Measurements from ENCODE around the gene GPR146.
"Not testable (repeated sequence)": the region's sequence is repeated elsewhere in the genome, so short reads cannot be mapped to it uniquely, and the experiment has no call there.

GPR146 gene

DNA sequence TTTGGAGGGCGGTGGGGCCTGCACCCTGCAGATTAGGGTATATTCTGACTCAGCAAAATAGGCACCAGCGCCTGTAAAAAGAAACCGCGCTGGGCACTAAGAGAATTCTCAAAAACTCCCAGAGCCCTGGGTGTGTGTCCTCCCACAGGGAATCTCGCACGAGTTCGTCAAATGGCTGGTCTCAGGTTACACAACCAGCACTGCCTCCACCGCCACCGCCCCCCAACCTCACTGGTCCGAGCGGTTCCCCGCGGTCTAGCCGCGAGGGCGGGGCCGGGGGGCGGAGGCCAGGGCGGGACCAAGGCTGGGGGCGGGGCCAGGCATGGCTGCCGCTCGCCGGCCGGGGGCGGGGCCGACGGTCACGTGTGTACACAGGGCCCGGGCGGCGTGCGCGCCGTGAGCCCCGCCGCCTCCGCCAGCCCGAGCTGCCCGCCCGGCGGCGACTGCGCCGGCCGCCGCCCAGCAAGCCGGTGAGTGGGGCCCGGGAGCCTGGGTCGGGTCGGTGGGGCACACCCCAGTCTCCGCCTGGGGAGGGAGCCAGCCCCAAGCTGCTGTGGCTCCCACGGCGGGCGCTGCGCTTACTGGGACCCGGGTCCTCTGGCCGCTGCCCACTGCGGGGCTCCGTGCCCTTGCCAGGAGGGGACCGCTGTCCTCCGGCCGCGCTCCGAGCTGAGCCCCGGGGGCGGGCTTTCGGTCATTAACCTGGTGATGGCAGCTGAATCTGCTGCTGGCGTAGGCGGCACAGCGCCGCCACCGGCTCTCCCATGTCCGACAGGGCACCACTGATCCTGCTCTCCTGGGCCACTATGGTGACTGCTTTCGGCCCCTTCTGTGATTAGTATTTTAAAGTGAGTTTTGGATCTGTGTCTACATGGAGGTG, at the start of gene GPR146:
Gene GPR146 (plus strand): TSS at position 358 of the 880 bp plus-strand sequence. CDS start 12,970 bp downstream, outside the sequence.
- DNase-seq (ENCODE audit: low read depth, low spot score) = peak; percentile 57
- peak within 1 kb of the TSS; percentile 55 for H3K27ac ChIP-seq

- H3K27ac ChIP-seq = no peak overlapping the region
- no peak for DNase-seq (ENCODE audit: low read depth, low spot score)
Observed at GRCh38 chr7:994592-995308, 49.6 kb upstream of the GPR146 start.

- H3K27ac ChIP-seq = no peak overlapping the region
- DNase-seq (ENCODE audit: low read depth, low spot score) = no peak
Observed at GRCh38 chr7:995571-995970, 48.8 kb upstream of the GPR146 start.

- DNase-seq (ENCODE audit: low read depth, low spot score) = no peak
- H3K27ac ChIP-seq = no peak overlapping the region
Observed at GRCh38 chr7:996079-996872, 48.1 kb upstream of the GPR146 start.

DNA sequence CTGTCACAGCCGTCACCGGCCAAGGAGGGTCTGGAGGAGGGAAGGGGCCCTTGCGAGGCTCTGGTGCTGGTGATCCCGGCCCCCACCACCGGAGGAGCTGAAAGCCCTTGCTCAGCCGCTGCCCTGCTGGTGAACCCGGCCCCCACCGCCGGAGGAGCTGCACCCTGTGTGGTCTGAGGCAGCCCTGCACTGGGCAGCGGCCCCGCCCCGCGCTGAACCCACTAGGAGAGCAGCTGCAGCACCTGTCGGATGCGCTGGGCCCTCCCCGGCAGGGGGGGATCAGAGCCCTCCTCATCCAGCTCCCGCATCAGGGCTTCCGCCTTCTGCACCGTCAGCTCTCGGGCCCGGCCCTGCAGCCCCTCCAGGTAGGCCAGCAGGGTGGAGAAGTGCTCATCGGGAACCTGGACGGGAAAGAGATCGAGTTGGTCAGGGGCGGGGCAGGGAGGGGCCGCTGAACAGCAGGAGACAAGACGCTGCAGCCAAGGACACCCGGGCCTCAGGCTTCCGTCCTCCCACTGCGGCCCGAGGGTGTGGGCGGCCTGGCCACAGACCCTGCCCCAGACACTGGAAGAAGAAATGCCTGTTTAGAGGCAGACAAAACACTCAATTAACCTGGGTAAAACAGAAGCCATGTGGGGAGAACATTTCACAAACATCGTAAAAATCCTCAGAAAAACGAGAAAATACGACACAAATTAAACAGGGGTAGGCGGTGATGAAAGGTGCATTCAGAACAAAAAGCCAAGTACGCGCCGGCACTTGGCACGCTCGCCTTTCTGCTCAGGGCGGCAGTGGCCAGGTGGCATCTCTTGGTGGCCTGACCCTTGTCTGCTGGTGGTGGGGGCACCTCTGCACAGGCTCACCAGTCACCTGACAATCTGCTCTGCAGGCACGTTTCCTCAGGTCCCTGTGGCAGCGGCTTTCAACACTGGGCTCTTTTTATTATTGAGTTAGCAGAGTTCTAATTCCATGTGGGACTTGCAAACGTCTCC, 46.6 kb upstream of the GPR146 start:
- no peak overlapping the region for H3K27ac ChIP-seq
- no peak for DNase-seq (ENCODE audit: low read depth, low spot score)

GRCh38 chr7:999149-999879, 45.0 kb upstream of the GPR146 start:
- DNase-seq (ENCODE audit: low read depth, low spot score) = no peak
- no peak overlapping the region for H3K27ac ChIP-seq

DNA sequence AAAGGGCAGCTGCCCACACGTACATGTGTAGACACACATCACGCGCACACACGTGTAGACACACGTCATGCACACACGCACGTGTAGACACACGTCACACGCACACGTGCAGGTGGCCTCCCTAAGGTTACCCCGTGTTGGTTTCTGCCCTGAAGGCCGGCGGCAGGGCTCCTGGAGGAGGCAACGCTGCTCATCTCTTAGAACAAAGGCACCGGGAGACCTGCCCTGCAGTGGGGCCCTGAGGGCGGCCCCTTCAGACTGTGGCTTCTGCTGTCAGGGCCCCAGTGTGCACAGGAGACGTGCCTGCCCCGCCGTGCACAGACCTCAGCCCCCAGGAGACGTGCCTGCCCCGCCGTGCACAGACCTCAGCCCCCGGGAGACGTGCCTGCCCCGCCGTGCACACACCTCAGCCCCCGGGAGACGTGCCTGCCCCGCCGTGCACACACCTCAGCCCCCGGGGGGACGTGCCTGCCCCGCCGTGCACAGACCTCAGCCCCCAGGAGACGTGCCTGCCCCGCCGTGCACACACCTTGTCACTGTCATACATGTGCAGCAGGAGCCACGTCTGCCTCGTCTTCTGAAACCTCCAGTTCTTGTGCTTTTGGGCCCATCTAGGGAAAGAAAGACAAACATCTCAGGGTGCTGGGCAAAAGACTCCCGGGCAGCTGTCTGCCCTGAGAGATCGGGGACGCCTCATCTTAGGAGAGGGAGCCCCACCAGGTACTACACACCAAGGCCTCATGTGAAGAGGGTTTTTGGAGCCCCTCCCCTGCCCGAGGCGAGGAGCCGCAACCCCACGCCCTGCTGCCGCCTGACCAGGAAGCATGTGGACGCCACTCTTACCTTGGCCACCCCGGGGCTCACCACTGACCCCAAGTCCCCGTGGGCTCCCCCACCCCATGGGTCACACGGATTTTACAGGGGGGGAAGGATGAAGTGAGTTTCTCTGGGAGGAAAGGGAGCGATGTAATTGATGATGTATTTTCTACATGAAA, 44.1 kb upstream of the GPR146 start:
- H3K27ac ChIP-seq = no peak overlapping the region

DNA sequence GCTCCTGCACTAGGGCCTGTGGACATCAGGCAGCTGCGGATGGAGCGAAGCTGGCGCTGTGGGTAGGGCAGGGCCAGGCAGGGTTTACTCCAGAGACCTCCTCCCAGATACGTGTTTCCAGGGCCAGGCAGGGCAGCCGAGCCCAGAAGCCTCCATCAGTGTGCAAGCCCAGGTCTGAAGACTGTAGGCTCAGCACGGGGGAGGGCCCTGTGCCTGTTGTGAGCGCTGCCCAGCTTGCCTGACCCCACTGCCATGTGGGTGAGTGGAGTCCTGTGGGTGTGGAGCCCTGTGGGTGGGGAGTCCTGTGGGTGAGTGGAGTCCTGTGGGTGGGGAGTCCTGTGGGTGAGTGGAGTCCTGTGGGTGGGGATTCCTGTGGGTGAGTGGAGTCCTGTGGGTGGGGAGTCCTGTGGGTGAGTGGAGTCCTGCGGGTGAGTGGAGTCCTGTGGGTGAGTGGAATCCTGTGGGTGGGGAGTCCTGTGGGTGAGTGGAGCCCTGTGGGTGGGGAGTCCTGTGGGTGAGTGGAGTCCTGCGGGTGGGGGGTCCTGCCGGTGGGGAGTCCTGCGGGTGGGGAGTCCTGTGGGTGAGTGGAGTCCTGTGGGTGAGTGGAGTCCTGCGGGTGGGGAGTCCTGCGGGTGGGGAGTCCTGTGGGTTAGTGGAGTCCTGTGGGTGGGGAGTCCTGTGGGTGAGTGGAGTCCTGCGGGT, 43.1 kb upstream of the GPR146 start:
- not testable (repeated sequence) for H3K27ac ChIP-seq; DNase-seq (ENCODE audit: low read depth, low spot score)

More for the DNA sequence above, 44.1 kb upstream of the GPR146 start:
- no peak for DNase-seq (ENCODE audit: low read depth, low spot score)

- not testable (repeated sequence) for DNase-seq (ENCODE audit: low read depth, low spot score); H3K27ac ChIP-seq
Observed at GRCh38 chr7:1002026-1002425, 42.3 kb upstream of the GPR146 start.

GRCh38 chr7:1002445-1002844, 41.9 kb upstream of the GPR146 start:
- DNase-seq (ENCODE audit: low read depth, low spot score); H3K27ac ChIP-seq: not testable (repeated sequence)

DNA sequence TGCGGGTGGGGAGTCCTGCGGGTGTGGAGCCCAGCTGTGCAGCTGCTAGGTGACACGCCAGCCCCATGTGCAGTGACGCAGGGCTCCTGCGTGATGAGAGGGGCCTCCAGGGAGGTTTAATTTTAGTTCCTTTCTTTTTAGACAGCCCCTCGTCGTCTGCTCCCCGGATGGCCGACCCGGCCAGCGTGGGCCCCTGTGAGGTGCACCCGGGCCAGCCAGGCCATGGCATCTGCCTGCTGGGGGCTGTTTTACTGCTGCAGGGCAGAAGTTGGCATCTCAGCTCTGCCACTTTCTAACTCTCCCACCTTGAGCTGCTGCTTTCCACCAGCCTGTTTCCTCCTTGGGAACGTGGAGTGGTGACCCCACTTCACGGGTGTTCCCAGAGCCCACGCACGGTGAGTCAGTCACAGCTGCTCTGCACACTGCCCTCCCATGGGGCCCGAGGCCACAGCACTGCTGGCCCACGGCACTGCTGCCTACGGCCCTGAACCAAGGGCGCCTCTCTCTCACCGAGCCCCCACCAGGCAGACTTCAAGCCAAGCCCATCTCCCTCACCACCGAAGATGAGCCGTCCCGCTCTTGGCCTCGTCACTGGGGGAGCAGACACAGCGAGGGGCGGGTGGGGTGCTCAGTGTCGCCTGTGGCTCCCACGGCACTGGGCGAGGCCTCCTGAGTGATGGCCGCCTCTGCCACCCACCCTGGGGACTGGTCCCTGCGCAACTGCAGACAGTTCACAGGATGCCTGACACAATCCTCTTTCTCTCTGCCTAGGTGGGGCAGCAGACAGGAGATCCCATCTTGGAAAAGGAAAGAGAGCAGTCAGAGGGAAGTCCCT, 40.1 kb upstream of the GPR146 start:
- no peak for DNase-seq (ENCODE audit: low read depth, low spot score)
- H3K27ac ChIP-seq = no peak overlapping the region

DNA sequence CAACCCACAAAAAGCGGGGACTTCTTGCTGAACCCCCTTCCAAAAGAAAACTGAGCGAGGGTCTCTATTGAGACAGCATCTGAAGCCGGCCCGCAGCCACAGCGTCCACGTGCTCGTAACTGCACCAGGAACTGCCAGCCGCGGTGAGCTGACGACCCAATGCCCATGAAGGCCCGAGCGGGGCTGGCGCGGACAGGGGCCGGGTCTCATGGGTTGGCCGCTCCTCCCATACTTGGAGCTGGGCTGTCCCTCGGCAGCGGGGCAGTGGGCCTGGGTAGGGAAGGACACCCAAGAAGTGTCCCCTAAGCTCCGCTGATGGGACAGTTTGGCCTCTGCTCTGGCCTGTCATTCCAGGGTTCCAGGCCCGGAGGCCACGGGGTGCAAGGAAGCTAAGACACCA, 39.0 kb upstream of the GPR146 start:
- no peak for DNase-seq (ENCODE audit: low read depth, low spot score)
- no peak overlapping the region for H3K27ac ChIP-seq

DNA sequence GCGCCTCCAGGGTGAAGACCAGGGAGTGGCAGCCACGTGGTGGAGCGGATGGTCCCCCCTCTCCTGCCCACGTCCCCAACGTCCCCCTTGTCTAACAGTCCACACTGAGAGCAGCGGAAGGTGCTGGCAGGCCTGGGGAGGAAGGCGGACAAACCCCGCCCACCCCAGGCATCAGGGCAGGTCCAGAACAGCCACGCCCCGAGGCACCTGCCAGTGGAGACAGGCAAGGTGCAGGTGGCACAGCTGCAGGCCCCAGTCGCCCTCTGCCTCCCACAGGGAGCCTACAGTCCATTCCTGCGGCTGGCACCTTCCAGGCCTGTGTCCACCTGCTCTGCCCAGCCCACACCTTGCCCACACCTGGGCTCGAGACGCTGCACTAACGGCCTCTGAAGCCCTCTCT, 36.4 kb upstream of the GPR146 start:
- DNase-seq (ENCODE audit: low read depth, low spot score) = no peak
- no peak overlapping the region for H3K27ac ChIP-seq

DNA sequence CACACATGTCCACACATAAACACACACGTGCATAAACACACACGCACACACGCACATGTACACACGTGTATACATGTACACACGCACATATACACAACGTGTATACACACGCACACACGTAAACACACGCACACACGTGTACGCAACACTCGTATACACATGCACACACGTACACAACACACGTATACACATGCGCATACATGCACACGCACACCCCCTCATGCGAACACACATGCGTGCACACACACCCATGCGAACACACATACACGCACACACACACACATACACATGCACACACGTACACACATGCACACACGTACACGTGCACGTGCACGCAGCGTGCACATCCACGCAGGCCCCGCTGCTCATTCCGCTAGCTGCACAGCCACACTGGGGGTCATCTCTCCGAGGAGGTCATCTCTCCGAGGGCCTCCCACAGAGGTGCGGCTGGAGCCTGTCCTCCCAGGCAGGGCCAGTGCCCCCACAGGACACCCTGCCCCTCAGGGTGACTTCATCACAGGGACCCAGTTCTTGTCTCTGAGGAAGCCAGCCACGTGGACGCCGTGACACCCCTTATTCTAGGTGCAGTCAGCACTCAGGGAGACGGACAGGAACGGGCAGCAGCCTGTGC, 35.5 kb upstream of the GPR146 start:
- no peak for DNase-seq (ENCODE audit: low read depth, low spot score)
- H3K27ac ChIP-seq = no peak overlapping the region

- H3K27ac ChIP-seq = no peak overlapping the region
- no peak for DNase-seq (ENCODE audit: low read depth, low spot score)
Observed at GRCh38 chr7:1009747-1010146, 34.6 kb upstream of the GPR146 start.

GRCh38 chr7:1010226-1010625, 34.1 kb upstream of the GPR146 start:
- no peak for DNase-seq (ENCODE audit: low read depth, low spot score)
- no peak overlapping the region for H3K27ac ChIP-seq
